ENCODE measurements around the gene USP3. TPM values are rescaled to one million over a fixed set of nuclear protein-coding genes. Genes with fewer than 3 reads are reported as not detected.

The USP3 gene
- total and polyA plus RNA-seq, 7 donors, result 9.4 to 13.6 (median 10.9) TPM

DNA sequence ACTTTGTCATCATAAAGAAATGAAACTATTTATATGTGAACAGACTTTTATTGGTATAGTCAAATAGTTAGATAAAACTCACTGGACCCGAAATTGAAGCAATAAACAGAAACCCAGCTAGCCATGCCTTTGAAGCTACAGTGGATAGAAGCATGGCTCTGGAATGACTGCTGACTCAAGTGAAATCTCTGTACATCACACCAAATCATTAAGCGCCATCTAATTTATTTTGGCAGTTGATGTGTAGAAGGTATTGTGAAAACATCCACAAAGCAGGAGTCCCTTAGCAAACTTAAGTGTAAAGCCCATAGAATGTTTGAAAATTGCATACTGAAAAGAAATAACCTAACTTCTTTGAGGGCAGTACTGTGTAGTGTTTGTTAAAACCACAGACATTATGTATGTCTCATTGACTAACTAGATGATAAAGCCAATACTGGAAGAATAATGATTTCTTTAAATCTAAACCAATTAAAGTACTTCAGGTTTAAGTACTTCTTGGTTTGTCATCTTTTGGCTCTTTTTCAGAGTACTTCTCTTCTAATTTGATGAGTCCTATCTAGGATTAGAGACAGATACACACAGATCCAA is 50.0 kb downstream of the USP3 start:
- H3K4me1 ChIP-seq, result peaks cover 6% of the 10 kb centered on the region

DNA sequence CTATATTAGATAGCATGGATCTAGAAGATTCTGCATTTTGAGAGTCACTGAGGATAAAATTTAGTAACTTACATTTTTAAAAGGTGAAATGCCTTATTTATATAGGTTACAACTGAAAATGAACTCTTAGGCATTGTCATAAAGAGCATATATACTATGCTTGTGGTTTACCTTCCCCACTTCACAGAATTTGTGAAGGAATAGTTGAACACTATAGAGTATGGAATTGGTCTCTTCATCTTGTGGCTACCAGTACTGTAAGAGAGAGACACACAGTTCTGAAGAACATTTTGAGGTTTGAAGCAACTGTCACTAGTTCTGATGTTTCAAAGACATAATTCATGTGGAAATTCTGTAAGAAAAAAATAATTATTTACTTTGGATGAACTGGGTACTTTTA is 51.1 kb downstream of the USP3 start:
- no peak for DNase-seq
- peaks cover 6% of the 10 kb centered on the region for H3K4me1 ChIP-seq
- H3K9me3 ChIP-seq, result no peaks in the 10 kb centered on the region
- H3K4me3 ChIP-seq, result no peak overlapping the region
- intact Hi-C loops (cut with DNase I), result no loop called here
- no peaks in the 10 kb centered on the region for H3K27me3 ChIP-seq (ENCODE audit: insufficient read depth in 3 of 3, low read length in 2 of 3)
- H3K27ac ChIP-seq, result no peak overlapping the region
- H3K36me3 ChIP-seq (ENCODE audit: insufficient read depth in 1 of 2, low read depth in 1 of 2), result peaks cover 2 to 51% of the 10 kb centered on the region in 2 donors
- no peak for ATAC-seq
- TF ChIP-seq, protein P1, sequence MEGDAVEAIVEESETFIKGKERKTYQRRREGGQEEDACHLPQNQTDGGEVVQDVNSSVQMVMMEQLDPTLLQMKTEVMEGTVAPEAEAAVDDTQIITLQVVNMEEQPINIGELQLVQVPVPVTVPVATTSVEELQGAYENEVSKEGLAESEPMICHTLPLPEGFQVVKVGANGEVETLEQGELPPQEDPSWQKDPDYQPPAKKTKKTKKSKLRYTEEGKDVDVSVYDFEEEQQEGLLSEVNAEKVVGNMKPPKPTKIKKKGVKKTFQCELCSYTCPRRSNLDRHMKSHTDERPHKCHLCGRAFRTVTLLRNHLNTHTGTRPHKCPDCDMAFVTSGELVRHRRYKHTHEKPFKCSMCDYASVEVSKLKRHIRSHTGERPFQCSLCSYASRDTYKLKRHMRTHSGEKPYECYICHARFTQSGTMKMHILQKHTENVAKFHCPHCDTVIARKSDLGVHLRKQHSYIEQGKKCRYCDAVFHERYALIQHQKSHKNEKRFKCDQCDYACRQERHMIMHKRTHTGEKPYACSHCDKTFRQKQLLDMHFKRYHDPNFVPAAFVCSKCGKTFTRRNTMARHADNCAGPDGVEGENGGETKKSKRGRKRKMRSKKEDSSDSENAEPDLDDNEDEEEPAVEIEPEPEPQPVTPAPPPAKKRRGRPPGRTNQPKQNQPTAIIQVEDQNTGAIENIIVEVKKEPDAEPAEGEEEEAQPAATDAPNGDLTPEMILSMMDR (IDR thresholded peaks at IDR 0.05), result no peak

More for the DNA sequence above, 50.0 kb downstream of the USP3 start:
- DNase-seq (no peak), ATAC-seq (no peak)
- WGBS, 3 donors, result 95 to 97% (median 96%) methylated on average over 2 of the region's 2 CpGs
- Histone ChIP-seq H3K4me3 (no peak overlapping the region), H3K36me3 (ENCODE audit: insufficient read depth in 1 of 2, low read depth in 1 of 2) (peaks cover 2 to 41% of the 10 kb centered on the region in 2 donors), H3K27ac (no peak overlapping the region), H3K9me3 (no peaks in the 10 kb centered on the region), H3K27me3 (ENCODE audit: insufficient read depth in 3 of 3, low read length in 2 of 3) (no peaks in the 10 kb centered on the region)
- intact Hi-C loops (cut with DNase I), result no loop called here
- TF ChIP-seq, protein P1 (IDR thresholded peaks at IDR 0.05), result no peak

DNA sequence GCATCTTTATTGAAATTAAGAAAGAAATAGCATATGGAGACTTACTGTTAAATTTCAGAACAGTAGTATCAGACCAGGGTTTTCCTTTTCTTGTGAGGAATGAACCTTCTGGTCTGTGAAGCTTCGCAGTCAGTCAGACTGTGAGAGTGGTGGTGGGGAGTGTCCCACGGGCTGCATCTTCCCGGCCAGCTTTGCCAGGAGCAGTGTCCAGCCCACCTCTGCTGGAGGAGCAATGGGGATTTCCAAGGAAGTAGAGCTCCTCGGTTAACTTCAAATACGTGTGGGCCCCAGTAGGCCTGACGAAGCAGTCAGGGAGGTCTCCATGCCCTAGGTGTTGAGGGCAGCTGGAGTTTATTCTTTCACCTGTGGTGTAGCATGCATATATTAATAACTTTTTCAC is 51.9 kb downstream of the USP3 start:
- Histone ChIP-seq H3K36me3 (ENCODE audit: insufficient read depth in 1 of 2, low read depth in 1 of 2) (peaks cover 2 to 59% of the 10 kb centered on the region in 2 donors), H3K4me1 (peaks cover 6% of the 10 kb centered on the region), H3K4me3 (no peak overlapping the region), H3K9me3 (no peaks in the 10 kb centered on the region), H3K27me3 (ENCODE audit: insufficient read depth in 3 of 3, low read length in 2 of 3) (no peaks in the 10 kb centered on the region), H3K27ac (no peak overlapping the region)
- WGBS, 3 donors, result 56 to 67% (median 63%) methylated on average over 6 of the region's 6 CpGs
- ATAC-seq (no peak), DNase-seq (no peak)
- intact Hi-C loops (cut with DNase I), result no loop called here
- TF ChIP-seq, protein P1 (IDR thresholded peaks at IDR 0.05), result no peak

DNA sequence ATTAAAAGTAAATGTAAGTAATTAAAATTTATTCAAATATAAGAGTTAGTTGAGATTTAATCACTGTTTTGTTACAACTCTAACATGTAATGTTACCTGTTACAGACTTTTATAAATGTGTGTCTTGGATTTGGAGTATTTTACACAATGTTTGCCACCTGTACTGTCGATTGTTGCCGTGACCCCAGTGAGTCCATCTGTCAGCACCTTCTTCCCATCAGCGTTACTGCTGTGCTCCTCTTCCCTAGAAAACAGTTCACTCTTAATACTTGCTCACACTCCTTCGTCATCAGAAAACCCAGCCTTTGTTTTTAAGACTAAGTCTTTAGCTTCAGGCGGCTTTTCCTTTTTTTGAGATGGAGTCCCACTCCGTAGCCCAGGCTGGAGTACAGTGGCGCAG is 52.3 kb downstream of the USP3 start:
- TF ChIP-seq, protein P1 (IDR thresholded peaks at IDR 0.05), result no peak
- H3K27me3 ChIP-seq (ENCODE audit: insufficient read depth in 3 of 3, low read length in 2 of 3), result no peaks in the 10 kb centered on the region
- H3K4me1 ChIP-seq, result peaks cover 6% of the 10 kb centered on the region
- WGBS, 3 donors, result 95 to 96% (median 96%) methylated on average over 7 of the region's 7 CpGs
- intact Hi-C loops (cut with DNase I), result no loop called here
- no peak overlapping the region for H3K27ac ChIP-seq
- no peak for DNase-seq
- ATAC-seq, result no peak
- H3K9me3 ChIP-seq, result no peaks in the 10 kb centered on the region
- H3K36me3 ChIP-seq (ENCODE audit: insufficient read depth in 1 of 2, low read depth in 1 of 2), result peaks cover 2 to 64% of the 10 kb centered on the region in 2 donors
- H3K4me3 ChIP-seq, result no peak overlapping the region

DNA sequence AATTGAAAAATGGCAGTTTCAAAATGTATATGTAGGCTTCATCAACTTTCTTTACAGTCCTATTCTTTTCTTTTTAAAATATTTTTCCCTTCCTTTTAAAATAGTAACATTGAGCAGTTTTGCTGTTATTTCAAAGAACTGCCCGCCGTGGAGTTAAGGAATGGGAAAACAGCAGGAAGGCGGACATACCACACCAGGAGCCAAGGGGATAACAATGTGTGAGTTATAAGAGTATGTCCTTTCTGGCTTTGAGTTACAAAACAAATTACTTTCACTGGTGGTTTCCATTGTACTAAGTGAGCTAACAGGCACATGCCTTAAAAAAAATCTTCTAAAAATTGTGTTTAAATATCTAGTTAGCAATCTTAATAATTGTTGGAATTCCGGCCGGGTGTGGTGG is 55.4 kb downstream of the USP3 start:
- Histone ChIP-seq H3K4me1 (no peaks in the 10 kb centered on the region), H3K4me3 (no peak overlapping the region), H3K27me3 (ENCODE audit: insufficient read depth in 3 of 3, low read length in 2 of 3) (no peaks in the 10 kb centered on the region), H3K9me3 (no peaks in the 10 kb centered on the region), H3K27ac (no peak overlapping the region), H3K36me3 (ENCODE audit: insufficient read depth in 1 of 2, low read depth in 1 of 2) (peaks cover 5 to 89% of the 10 kb centered on the region in 2 donors)
- DNase-seq (no peak), ATAC-seq (no peak)
- 96 to 97% (median 96%) methylated on average over 5 of the region's 5 CpGs for WGBS, 3 donors
- TF ChIP-seq, protein P1 (IDR thresholded peaks at IDR 0.05), result no peak
- intact Hi-C loops (cut with DNase I), result no loop called here

Data from psoas muscle (tissue), 8 donors.